HepG2 (cell line): ENCODE results near the gene ZP2. TPM values are rescaled to one million over a fixed set of nuclear protein-coding genes. Genes with fewer than 3 reads are reported as not detected.

Experiments
- FOXP1 ChIP-seq, 2 experiments: fragments of 450-650 bp in 1 of 2; IDR thresholded peaks; 2 replicates each; pipeline ENCODE4 v1.6.1; 2017 to 2018; ENCODE audit warnings: antibody characterized with exemption in 1 of 2
- MAFK ChIP-seq, 2 experiments: IDR thresholded peaks in 1 of 2; conservative IDR thresholded peaks in 1 of 2; 2 replicates each; pipeline ENCODE4 v1.6.1; 2011; ENCODE audit warnings: improper control_type of control experiment in 2 of 2, low read length in 2 of 2
- PCBP1 ChIP-seq: fragments of 200-400 bp; formaldehyde crosslinking; IDR thresholded peaks from 2 replicates; pipeline ENCODE4 v1.6.1; 2017; ENCODE audit warnings: mild to moderate bottlenecking, low read depth, low read length, borderline replicate concordance
- PRMT3 ChIP-seq: sonication (generic); formaldehyde crosslinking; IDR thresholded peaks from 2 replicates; pipeline ENCODE4 v1.8.1; 2022; ENCODE audit warnings: low read depth, mild to moderate bottlenecking, moderate library complexity, missing genetic modification reagents, borderline replicate concordance
- SKI ChIP-seq: fragments of 450-650 bp; IDR thresholded peaks from one replicate; pipeline ENCODE4 v1.6.1; 2018; ENCODE audit warnings: mild to moderate bottlenecking; ENCODE audit not compliant: partially characterized antibody
- YY1 ChIP-seq: IDR thresholded peaks from 2 replicates; pipeline ENCODE4 v1.6.1; 2011; ENCODE audit warnings: low read length, low read depth, moderate library complexity, mild to moderate bottlenecking; ENCODE audit not compliant: insufficient read depth, insufficient replicate concordance
- ZBTB7A ChIP-seq: sonication (generic); formaldehyde crosslinking; IDR thresholded peaks from 2 replicates; pipeline ENCODE4 v1.8.0; 2022; ENCODE audit warnings: mild to moderate bottlenecking, missing genetic modification reagents
- ZFP41 ChIP-seq: sonication (generic); formaldehyde crosslinking; IDR thresholded peaks from 2 replicates; pipeline ENCODE4 v1.4.0; 2020; ENCODE audit warnings: mild to moderate bottlenecking, missing genetic modification reagents, borderline replicate concordance
- ZFYVE20 ChIP-seq: sonication (generic); formaldehyde crosslinking; IDR thresholded peaks from 2 replicates; pipeline ENCODE4 v1.8.0; 2023; ENCODE audit warnings: low read depth, mild to moderate bottlenecking, moderate library complexity, missing genetic modification reagents, borderline replicate concordance
- ZNF33A ChIP-seq: sonication (generic); formaldehyde crosslinking; IDR thresholded peaks from 2 replicates; pipeline ENCODE4 v1.5.1; 2020; ENCODE audit warnings: missing genetic modification reagents, mild to moderate bottlenecking, moderate library complexity, borderline replicate concordance
- ZNF558 ChIP-seq: sonication (generic); formaldehyde crosslinking; IDR thresholded peaks from 2 replicates; pipeline ENCODE4 v1.9.0; 2022; ENCODE audit warnings: mild to moderate bottlenecking, missing genetic modification reagents, borderline replicate concordance
- ZNF616 ChIP-seq: sonication (generic); formaldehyde crosslinking; IDR thresholded peaks from 2 replicates; pipeline ENCODE4 v1.5.0; 2020; ENCODE audit warnings: low read depth, mild to moderate bottlenecking, missing genetic modification reagents
- ZNF761 ChIP-seq: sonication (generic); formaldehyde crosslinking; conservative IDR thresholded peaks from 2 replicates; pipeline ENCODE4 v1.4.0; 2020; ENCODE audit warnings: mild to moderate bottlenecking, missing genetic modification reagents
- ZNF772 ChIP-seq: sonication (generic); formaldehyde crosslinking; IDR thresholded peaks from 2 replicates; pipeline ENCODE4 v1.5.0; 2020; ENCODE audit warnings: mild to moderate bottlenecking, missing genetic modification reagents
- polyA plus RNA-seq, 8 experiments: library from polyadenylated mRNA; depleted of rRNA in 3 of 8; stranded (reverse) in 7 of 8; unstranded in 1 of 8; fragments of >200 nt; fragmentation: Illumina TruSeq in 4 of 8; extraction: Trizol in 4 of 8; gene quantifications; 2 replicates each; pipeline versions ENCODE4 v1.2.1 to v1.2.3, GENCODE V29; 2011 to 2016; ENCODE audit warnings: low read depth in 4 of 8, missing spikeins in 1 of 8, mixed read lengths in 1 of 8; ENCODE audit not compliant: insufficient read depth in 1 of 8
- total RNA-seq, 5 experiments: library from RNA; depleted of rRNA; stranded (reverse); fragments of >200 nt; fragmentation: Illumina TruSeq; extraction: Trizol; gene quantifications; 2 replicates each; pipeline ENCODE4 v1.2.3, GENCODE V29; 2016; ENCODE audit warnings: low read depth in 1 of 5
- TF ChIP-seq, protein P1 (sequence below): sonication (generic); formaldehyde crosslinking; IDR thresholded peaks from 2 replicates; pipeline ENCODE4 v1.5.0; 2020; ENCODE audit warnings: mild to moderate bottlenecking, missing genetic modification reagents
- TF ChIP-seq, protein P2 (sequence below): sonication (generic); formaldehyde crosslinking; IDR thresholded peaks from 2 replicates; pipeline ENCODE4 v1.9.0; 2022; ENCODE audit warnings: low read depth, missing genetic modification reagents
- TF ChIP-seq, protein P3 (sequence below): sonication (generic); formaldehyde crosslinking; IDR thresholded peaks from 2 replicates; pipeline ENCODE4 v1.4.0; 2020; ENCODE audit warnings: missing genetic modification reagents
- TF ChIP-seq, protein P4 (sequence below): sonication (generic); formaldehyde crosslinking; IDR thresholded peaks from 2 replicates; pipeline ENCODE4 v1.8.0; 2022; ENCODE audit warnings: mild to moderate bottlenecking, missing genetic modification reagents, borderline replicate concordance

ZP2 gene
- total and polyA plus RNA-seq, 2 of the 13 experiments (the other 11 are each of a cell fraction or from before 2014, with no cell fraction given): not detected

DNA sequence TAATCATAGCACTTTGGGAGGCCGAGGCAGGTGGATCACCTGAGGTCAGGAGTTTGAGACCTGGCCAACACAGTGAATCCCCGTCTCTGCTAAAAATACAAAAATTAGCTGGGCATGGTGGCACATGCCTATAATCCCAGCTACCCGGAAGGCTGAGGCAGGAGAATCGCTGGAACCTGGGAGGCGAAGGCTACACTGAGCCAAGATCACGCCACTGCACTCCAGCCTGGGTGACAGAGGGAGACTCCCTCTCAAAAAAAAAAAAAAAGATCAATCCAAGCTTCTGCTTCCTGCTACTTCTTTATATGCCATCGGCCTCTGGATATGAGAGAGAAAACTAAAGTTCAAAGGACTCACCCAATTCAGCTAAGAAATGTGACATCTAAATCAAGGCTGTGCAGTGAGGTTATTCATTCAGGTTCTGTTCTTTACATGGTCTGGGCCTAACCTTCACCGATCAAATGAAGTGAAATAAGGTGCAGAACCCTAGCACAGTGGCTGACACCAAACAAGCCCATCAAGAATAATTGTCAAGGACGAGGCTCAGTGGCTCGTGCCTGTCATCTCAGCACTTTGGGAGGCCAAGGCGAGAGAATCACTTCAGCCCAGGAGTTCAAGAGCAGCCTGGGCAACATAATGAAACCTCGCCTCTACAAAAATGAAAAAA lies 25.6 kb downstream of the ZP2 start (continued):
- TF ChIP-seq, protein P1, sequence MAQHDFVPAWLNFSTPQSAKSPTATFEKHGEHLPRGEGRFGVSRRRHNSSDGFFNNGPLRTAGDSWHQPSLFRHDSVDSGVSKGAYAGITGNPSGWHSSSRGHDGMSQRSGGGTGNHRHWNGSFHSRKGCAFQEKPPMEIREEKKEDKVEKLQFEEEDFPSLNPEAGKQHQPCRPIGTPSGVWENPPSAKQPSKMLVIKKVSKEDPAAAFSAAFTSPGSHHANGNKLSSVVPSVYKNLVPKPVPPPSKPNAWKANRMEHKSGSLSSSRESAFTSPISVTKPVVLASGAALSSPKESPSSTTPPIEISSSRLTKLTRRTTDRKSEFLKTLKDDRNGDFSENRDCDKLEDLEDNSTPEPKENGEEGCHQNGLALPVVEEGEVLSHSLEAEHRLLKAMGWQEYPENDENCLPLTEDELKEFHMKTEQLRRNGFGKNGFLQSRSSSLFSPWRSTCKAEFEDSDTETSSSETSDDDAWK (CRISPR knock-in tag): no peak
- TF ChIP-seq, protein P2, sequence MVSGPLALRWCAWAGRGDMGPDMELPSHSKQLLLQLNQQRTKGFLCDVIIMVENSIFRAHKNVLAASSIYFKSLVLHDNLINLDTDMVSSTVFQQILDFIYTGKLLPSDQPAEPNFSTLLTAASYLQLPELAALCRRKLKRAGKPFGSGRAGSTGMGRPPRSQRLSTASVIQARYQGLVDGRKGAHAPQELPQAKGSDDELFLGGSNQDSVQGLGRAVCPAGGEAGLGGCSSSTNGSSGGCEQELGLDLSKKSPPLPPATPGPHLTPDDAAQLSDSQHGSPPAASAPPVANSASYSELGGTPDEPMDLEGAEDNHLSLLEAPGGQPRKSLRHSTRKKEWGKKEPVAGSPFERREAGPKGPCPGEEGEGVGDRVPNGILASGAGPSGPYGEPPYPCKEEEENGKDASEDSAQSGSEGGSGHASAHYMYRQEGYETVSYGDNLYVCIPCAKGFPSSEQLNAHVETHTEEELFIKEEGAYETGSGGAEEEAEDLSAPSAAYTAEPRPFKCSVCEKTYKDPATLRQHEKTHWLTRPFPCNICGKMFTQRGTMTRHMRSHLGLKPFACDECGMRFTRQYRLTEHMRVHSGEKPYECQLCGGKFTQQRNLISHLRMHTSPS (CRISPR knock-in tag): peak; percentile 37; the same call in 1 of the 2 replicates
- TF ChIP-seq, protein P3, sequence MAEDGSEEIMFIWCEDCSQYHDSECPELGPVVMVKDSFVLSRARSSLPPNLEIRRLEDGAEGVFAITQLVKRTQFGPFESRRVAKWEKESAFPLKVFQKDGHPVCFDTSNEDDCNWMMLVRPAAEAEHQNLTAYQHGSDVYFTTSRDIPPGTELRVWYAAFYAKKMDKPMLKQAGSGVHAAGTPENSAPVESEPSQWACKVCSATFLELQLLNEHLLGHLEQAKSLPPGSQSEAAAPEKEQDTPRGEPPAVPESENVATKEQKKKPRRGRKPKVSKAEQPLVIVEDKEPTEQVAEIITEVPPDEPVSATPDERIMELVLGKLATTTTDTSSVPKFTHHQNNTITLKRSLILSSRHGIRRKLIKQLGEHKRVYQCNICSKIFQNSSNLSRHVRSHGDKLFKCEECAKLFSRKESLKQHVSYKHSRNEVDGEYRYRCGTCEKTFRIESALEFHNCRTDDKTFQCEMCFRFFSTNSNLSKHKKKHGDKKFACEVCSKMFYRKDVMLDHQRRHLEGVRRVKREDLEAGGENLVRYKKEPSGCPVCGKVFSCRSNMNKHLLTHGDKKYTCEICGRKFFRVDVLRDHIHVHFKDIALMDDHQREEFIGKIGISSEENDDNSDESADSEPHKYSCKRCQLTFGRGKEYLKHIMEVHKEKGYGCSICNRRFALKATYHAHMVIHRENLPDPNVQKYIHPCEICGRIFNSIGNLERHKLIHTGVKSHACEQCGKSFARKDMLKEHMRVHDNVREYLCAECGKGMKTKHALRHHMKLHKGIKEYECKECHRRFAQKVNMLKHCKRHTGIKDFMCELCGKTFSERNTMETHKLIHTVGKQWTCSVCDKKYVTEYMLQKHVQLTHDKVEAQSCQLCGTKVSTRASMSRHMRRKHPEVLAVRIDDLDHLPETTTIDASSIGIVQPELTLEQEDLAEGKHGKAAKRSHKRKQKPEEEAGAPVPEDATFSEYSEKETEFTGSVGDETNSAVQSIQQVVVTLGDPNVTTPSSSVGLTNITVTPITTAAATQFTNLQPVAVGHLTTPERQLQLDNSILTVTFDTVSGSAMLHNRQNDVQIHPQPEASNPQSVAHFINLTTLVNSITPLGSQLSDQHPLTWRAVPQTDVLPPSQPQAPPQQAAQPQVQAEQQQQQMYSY (CRISPR knock-in tag): no peak
- TF ChIP-seq FOXP1 (IDR thresholded peaks at IDR 0.05): no peak
- TF ChIP-seq FOXP1 (CRISPR knock-in tag; IDR thresholded peaks at IDR 0.05): no peak
- peak; percentile 80; the same call in 1 of the 2 replicates for TF ChIP-seq PRMT3 (CRISPR knock-in tag)
- no peak for TF ChIP-seq ZNF33A (CRISPR knock-in tag)
- TF ChIP-seq ZBTB7A (CRISPR knock-in tag): no peak
- TF ChIP-seq SKI: no peak
- TF ChIP-seq ZNF616 (CRISPR knock-in tag): no peak
- no peak for TF ChIP-seq ZFP41 (CRISPR knock-in tag)
- TF ChIP-seq ZNF761: no peak
- TF ChIP-seq MAFK (conservative IDR thresholded peaks at IDR 0.05 in 1 of 2, IDR thresholded peaks at IDR 0.05 in 1 of 2; ENCODE audit: low read length in 2 of 2): no peak
- no peak for TF ChIP-seq YY1
- TF ChIP-seq ZNF772 (CRISPR knock-in tag): no peak
- TF ChIP-seq, protein P4, sequence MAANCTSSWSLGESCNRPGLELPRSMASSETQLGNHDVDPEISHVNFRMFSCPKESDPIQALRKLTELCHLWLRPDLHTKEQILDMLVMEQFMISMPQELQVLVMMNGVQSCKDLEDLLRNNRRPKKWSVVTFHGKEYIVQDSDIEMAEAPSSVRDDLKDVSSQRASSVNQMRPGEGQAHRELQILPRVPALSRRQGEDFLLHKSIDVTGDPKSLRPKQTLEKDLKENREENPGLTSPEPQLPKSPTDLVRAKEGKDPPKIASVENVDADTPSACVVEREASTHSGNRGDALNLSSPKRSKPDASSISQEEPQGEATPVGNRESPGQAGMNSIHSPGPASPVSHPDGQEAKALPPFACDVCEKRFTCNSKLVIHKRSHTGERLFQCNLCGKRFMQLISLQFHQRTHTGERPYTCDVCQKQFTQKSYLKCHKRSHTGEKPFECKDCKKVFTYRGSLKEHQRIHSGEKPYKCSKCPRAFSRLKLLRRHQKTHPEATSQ (CRISPR knock-in tag): no peak
- no peak for TF ChIP-seq ZFYVE20
- TF ChIP-seq ZNF558 (CRISPR knock-in tag): no peak
- no peak for TF ChIP-seq PCBP1
